GM21360 (cell line): ENCODE data around the gene STX3.
"Not testable (repeated sequence)": the region's sequence is repeated elsewhere in the genome, so short reads cannot be mapped to it uniquely, and the experiment has no call there.

Experiments used
- ATAC-seq: cut with Tn5 transposase; IDR thresholded peaks from one replicate; pipeline ENCODE4 v1.9.1; 2021; ENCODE audit warnings: mild to moderate bottlenecking, moderate library complexity; ENCODE audit not compliant: unreplicated experiment

Gene STX3

GRCh38 chr11:59756845-59757244 is 1.7 kb downstream of the STX3 start:
- no peak for ATAC-seq

DNA sequence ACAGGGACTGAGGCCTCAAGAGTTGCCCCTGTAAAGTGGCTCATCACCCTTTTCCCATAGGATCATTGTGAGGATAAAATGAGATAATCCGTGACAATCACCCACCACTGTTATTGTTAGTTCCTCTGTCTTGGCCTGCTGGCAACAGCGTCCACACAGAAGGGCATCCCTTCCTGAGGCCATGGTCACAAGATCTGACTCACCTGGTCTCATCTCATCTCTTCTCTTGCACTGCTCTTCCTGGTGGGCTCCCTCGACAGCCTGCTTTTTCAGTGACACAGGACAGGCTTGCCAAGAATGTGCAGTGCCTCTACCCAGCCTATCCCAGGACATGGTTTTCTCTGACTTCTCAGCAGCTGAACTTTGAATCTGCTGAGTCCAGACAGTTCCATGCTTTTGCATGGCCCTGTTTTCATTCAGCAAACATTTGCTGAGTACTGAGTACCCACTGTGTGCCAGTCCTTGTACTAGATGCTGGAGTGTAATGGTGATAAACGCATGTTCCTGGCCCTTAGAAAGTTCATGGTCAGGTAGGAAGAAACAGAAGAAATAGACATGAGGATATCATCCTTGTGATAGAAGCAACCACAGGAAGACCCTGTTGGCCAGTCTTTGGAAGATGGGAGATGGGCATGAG is 3.3 kb downstream of the STX3 start:
- no peak for ATAC-seq

GRCh38 chr11:59759900-59760299 is 4.7 kb downstream of the STX3 start:
- no peak for ATAC-seq

DNA sequence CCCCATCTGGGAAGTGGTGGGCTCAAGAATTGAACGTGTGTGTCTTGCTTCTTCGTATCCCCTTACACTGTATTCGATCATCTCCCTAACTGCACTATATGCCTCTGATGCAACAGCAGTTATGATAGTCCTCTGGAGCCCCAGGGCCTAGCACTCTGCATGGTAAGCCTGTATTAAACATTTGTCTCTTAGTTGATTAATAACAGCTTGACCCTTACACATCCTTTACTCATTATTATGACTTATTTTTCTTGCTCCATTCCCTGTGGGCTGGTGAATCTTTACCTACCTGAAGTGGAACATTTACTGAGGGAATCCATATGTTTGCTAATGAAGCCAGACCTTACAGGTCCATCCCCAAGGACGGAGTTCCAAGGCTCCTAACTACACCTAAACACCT is 5.6 kb downstream of the STX3 start:
- no peak for ATAC-seq

- ATAC-seq = no peak
These were observed 6.8 kb downstream of the STX3 start for GRCh38 chr11:59761993-59762392.

- no peak for ATAC-seq
These were observed 10.0 kb downstream of the STX3 start for GRCh38 chr11:59765068-59765735.

DNA sequence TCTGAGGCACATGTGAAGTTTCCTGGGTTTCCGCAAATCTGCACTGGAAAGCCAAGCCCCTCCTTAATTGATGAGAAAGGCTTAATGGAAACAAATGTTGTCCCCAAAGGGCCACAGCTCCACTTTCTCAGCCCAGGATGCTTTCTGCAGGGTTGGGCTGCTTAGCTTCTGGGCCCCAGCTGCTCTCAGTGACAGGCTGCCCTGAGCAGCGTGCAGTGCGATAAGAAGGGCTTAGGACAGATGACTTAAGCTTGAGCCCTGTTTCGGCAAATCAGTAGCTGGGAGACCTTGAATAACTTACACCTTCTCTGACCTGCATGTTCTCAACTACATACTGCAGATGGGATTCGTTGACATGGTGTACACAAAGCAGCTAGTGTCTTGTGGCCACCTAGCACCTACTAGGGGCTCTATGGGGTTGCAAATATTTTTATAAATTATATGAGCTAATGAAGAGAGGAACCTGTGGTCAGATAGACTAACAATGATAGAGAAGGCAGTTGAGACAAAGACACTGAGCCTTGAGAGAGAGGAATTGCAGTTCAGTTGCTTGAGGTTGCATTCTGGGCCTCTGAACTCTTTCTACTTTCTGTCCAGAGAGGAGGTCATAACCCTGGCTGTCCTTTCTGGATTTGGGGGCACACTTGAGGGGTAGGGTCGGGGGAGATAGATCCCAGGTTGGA is 11.5 kb downstream of the STX3 start:
- ATAC-seq = no peak

GRCh38 chr11:59767225-59767611 is 12.0 kb downstream of the STX3 start:
- ATAC-seq = no peak

- no peak for ATAC-seq
These were observed 13.9 kb downstream of the STX3 start for GRCh38 chr11:59769111-59769510.

- ATAC-seq = no peak
These were observed 14.7 kb downstream of the STX3 start for GRCh38 chr11:59769828-59770227.

GRCh38 chr11:59770319-59770718 is 15.1 kb downstream of the STX3 start:
- ATAC-seq = no peak

DNA sequence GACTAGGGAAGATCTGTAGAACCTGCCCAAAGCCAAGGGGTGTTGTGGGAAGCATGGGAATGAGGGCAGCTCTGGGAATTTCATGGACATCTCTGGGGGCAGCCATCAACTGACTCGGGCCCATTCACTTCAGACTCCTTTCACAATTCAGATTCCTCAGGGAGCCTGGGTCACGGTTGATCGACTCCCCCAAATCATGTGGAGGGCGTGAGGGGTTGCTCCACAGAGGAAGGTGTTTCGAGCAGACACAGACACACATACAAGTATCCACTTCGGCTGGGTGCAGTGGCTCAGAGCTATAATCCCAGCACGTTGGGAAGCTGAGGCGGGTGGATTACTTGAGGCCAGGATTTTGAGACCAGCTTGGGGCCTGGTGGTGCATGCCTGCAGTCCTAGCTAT is 15.7 kb downstream of the STX3 start:
- ATAC-seq = no peak

DNA sequence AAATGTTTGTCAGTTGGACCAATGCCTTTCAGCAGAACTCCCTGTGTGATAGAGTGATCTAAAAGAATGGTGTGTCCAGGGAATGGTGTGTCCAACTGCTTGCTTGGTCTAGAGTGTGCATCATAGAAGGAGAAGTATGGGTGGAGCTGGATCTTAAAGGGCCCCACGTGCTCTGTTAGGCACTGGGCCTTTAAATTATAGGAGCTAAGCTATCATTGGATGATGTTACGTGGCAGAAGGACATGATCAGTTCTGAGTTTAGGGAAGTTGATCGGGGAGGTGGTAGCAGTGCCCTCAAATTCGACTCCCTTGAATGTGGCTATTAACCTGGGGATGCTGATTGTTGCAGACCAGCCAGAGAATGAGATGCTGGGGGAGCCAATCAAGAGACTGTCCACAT is 16.4 kb downstream of the STX3 start:
- no peak for ATAC-seq

- no peak for ATAC-seq
These were observed 17.9 kb downstream of the STX3 start for GRCh38 chr11:59773083-59773440.

- no peak for ATAC-seq
These were observed 21.3 kb downstream of the STX3 start for GRCh38 chr11:59776210-59777066.

- no peak for ATAC-seq
These were observed 21.9 kb downstream of the STX3 start for GRCh38 chr11:59777104-59777503.

DNA sequence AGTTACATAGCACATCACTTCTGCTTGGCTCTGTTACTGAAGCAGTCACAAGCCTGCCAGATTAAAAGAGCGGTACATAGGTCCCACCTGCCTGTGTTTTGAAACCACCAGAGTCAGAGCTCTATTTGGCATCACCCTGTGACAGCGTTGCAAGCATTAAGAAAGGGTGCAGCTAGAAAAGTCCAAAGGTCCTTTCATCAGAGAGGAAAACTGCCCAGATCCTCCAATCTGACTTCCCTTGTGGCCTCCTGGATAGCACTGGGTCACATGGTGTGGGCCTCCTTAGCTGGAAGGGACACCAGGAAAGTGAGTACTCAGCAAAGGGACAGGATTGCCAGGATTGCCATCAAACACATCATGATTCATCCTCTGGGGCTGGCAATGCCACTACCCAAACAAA is 22.9 kb downstream of the STX3 start:
- no peak for ATAC-seq

DNA sequence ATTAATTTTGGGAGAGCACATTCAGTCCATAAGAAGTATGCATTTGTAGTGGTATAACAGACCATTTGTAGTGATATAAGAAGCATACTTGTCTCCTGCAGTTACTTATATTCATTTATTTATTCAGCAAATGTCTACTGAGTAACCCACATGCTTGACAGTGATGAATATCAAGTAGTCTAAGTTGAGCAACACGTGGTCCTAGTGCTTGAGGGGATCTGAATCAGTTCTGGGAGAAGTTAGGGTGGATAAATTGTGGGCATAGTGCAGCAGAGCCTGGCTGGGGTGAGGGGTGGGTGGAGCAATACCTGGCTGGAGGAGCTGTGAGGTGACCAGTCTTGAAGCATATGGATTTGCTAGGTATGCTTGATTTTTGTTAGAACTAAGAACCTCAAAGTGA is 24.3 kb downstream of the STX3 start:
- no peak for ATAC-seq

- no peak for ATAC-seq
These were observed 26.9 kb downstream of the STX3 start for GRCh38 chr11:59782080-59782479.

DNA sequence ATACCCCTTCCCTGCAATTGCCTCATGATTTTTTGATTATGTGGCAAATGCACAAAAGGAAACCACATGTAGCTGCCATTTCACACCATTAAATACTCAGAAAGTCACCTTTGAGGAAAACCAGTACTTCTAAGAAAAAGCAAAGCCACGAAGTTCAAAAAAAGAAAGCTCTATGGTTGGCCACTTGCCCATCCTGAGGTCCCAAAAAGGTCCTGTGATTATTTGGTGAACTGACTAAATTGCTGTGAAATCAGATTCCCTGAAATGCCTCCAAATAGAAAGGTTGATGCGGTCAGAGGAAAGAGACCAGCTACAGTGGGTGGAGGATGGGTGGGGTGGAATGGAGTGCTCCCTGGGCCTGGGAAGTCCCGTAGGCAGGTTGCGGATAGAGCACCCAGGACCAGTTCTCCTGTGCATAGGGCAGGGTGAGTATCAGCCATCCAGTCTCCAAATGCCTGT is 28.5 kb downstream of the STX3 start:
- no peak for ATAC-seq

- ATAC-seq = not testable (repeated sequence)
These were observed 29.3 kb downstream of the STX3 start for GRCh38 chr11:59784441-59784840.
